Endothelial cell of umbilical vein (primary cell): Measurements from ENCODE around the gene KLF15. TPM values are rescaled to one million over a fixed set of nuclear protein-coding genes. Genes with fewer than 3 reads are reported as not detected.

Experiments used
- BruUV-seq: library from RNA; stranded (reverse); fragments of 400-500 nt; replicated peaks from 2 replicates; lab custom pipeline; 2021; lab: Mats Ljungman, UMichigan
- CTCF ChIA-PET: fragments of 300-600, 350-600 bp; sonication (Branson Sonifier 250); formaldehyde crosslinking; loops from one replicate; lab custom pipeline; 2021; ENCODE audit warnings: antibody characterized with exemption, inconsistent platforms; lab: Charles Lee
- POLR2A ChIA-PET: fragments of 300-600, 350-600 bp; sonication (Branson Sonifier 250); formaldehyde crosslinking; loops from one replicate; lab custom pipeline; 2021; ENCODE audit warnings: antibody characterized with exemption, inconsistent platforms; lab: Charles Lee
- DNase-seq: peaks from one replicate; pipeline ENCODE4 v3.0.0-alpha.2; 2011; ENCODE audit warnings: low read depth, low spot score
- FAIRE-seq: peaks from 2 replicates; lab custom pipeline; 2011; peaks lifted over from hg19 to GRCh38; lab: Jason Lieb, UNC
- H2AFZ ChIP-seq: 2 replicates; pipeline ENCODE4 v1.6.0; 2012; ENCODE audit warnings: low read depth, low read length, control low read depth, inconsistent platforms
- H3K27ac ChIP-seq: 2 replicates; pipeline ENCODE4 v1.5.1; 2011; ENCODE audit warnings: low read depth, mild to moderate bottlenecking, control low read depth, low read length, moderate library complexity; ENCODE audit not compliant: insufficient read depth
- H3K27me3 ChIP-seq, 2 experiments: 2 replicates each; pipeline versions ENCODE4 v1.6.0 to v1.6.1; 2011; ENCODE audit warnings: low read length in 2 of 2, mixed read lengths in 1 of 2; ENCODE audit not compliant: control insufficient read depth in 2 of 2, insufficient read depth in 2 of 2
- H3K36me3 ChIP-seq, 2 experiments: 2 replicates in 1 of 2; 3 replicates in 1 of 2; pipeline ENCODE4 v1.5.1; 2011; ENCODE audit warnings: low read length in 2 of 2, mild to moderate bottlenecking in 1 of 2, moderate library complexity in 1 of 2; ENCODE audit not compliant: control insufficient read depth in 2 of 2, insufficient read depth in 2 of 2; ENCODE audit errors: extremely low read depth in 1 of 2
- H3K4me1 ChIP-seq: 3 replicates; pipeline ENCODE4 v1.5.1; 2011; ENCODE audit warnings: mild to moderate bottlenecking, low read length; ENCODE audit not compliant: control insufficient read depth, insufficient read depth; ENCODE audit errors: extremely low read depth
- H3K4me2 ChIP-seq: 2 replicates; pipeline ENCODE4 v1.6.1; 2011; ENCODE audit warnings: low read length, control low read depth, mixed read lengths; ENCODE audit not compliant: insufficient read depth
- H3K4me3 ChIP-seq, 3 experiments: fragments of 200-600 bp in 1 of 3; sonication (generic), shearing (Covaris generic) in 1 of 3; replicated peaks in 1 of 3; 2 replicates each; pipeline ENCODE4 v1.5.1; 2011 to 2016; ENCODE audit warnings: control low read depth in 3 of 3, low read length in 3 of 3, mild to moderate bottlenecking in 2 of 3, inconsistent platforms in 1 of 3, low read depth in 1 of 3, moderate library complexity in 1 of 3; ENCODE audit not compliant: insufficient read depth in 1 of 3
- H3K79me2 ChIP-seq: 2 replicates; pipeline ENCODE4 v1.6.0; 2012; ENCODE audit warnings: low read length, inconsistent platforms; ENCODE audit not compliant: control insufficient read depth, insufficient read depth
- H3K9ac ChIP-seq: replicated peaks from 2 replicates; pipeline ENCODE3; 2011; ENCODE audit warnings: low read length, control low read depth; ENCODE audit not compliant: insufficient read depth; ENCODE audit errors: extremely low read depth
- H3K9me1 ChIP-seq: replicated peaks from 3 replicates; pipeline ENCODE4 v1.6.0; 2011; ENCODE audit warnings: mild to moderate bottlenecking, low read length; ENCODE audit not compliant: control insufficient read depth, insufficient read depth; ENCODE audit errors: extremely low read depth
- H3K9me3 ChIP-seq: replicated peaks from 2 replicates; pipeline ENCODE4 v1.5.1; 2012; ENCODE audit warnings: low read length, inconsistent platforms; ENCODE audit not compliant: control insufficient read depth, insufficient read depth
- H4K20me1 ChIP-seq: replicated peaks from 2 replicates; pipeline ENCODE3; 2011; ENCODE audit warnings: mild to moderate bottlenecking, low read length; ENCODE audit not compliant: control insufficient read depth, insufficient read depth; ENCODE audit errors: extremely low read depth
- CTCF ChIP-seq, 2 donors: IDR thresholded peaks; 1 replicate in 1 of 2; 2 replicates in 1 of 2; pipeline ENCODE4 v1.5.1; 2011; ENCODE audit warnings: low read length in 2 of 2, mild to moderate bottlenecking in 2 of 2, moderate library complexity in 2 of 2, control low read depth in 1 of 2, inconsistent platforms in 1 of 2, low read depth in 1 of 2; ENCODE audit not compliant: insufficient read depth in 1 of 2; ENCODE audit errors: extremely low read depth in 1 of 2
- EZH2 ChIP-seq: IDR thresholded peaks from 2 replicates; pipeline ENCODE4 v1.6.1; 2012; ENCODE audit warnings: borderline replicate concordance, low read depth, mild to moderate bottlenecking, moderate library complexity, low read length, inconsistent platforms; ENCODE audit not compliant: severe bottlenecking
- FOS ChIP-seq: IDR thresholded peaks from 2 replicates; pipeline ENCODE4 v1.6.1; 2011; ENCODE audit warnings: mild to moderate bottlenecking, low read length, moderate library complexity, borderline replicate concordance; ENCODE audit not compliant: insufficient read depth
- GATA2 ChIP-seq: IDR thresholded peaks from 2 replicates; pipeline ENCODE4 v1.7.0; 2011; ENCODE audit warnings: low read depth, mild to moderate bottlenecking, moderate library complexity, mixed read lengths, low read length; ENCODE audit not compliant: insufficient read length, insufficient read depth
- JUN ChIP-seq: IDR thresholded peaks from 2 replicates; pipeline ENCODE4 v1.6.1; 2011; ENCODE audit warnings: borderline replicate concordance, low read depth; ENCODE audit not compliant: insufficient read length, insufficient read depth
- MAX ChIP-seq: IDR thresholded peaks from 2 replicates; pipeline ENCODE4 v1.6.1; 2011; ENCODE audit not compliant: insufficient read depth, insufficient read length
- MYC ChIP-seq: IDR thresholded peaks from one replicate; pipeline ENCODE4 v1.6.1; 2011; ENCODE audit warnings: mild to moderate bottlenecking, low read depth, low read length
- POLR2A ChIP-seq: IDR thresholded peaks from 2 replicates; pipeline ENCODE4 v1.6.1; 2012; ENCODE audit warnings: low read depth, mild to moderate bottlenecking, control low read depth, low read length
- POLR2AphosphoS5 ChIP-seq: IDR thresholded peaks from 2 replicates; pipeline ENCODE4 v1.6.1; 2012; ENCODE audit warnings: low read depth, mild to moderate bottlenecking, control low read depth, low read length, moderate library complexity; ENCODE audit not compliant: insufficient read depth
- dilution Hi-C: fragments of 300-500 bp; cut with MboI; formaldehyde crosslinking; loops from one replicate; pipeline ENCODE4 v1.15.0; 2019; ENCODE audit warnings: low sequenced_read_pairs; ENCODE audit not compliant: extremely low pct_ligation_motif_present
- intact Hi-C: fragments of 100-400 bp; cut with micrococcal nuclease; formaldehyde crosslinking; loops from one replicate; pipeline ENCODE4 v1.10.0; 2022
- polyA plus RNA-seq, 4 experiments: library from polyadenylated mRNA; depleted of rRNA in 3 of 4; stranded (reverse) in 3 of 4; unstranded in 1 of 4; fragments of >200 nt; gene quantifications; 2 replicates each; pipeline versions ENCODE4 v1.2.1 to v1.2.3, GENCODE V29; 2011 to 2012; ENCODE audit warnings: missing spikeins in 1 of 4
- total RNA-seq: library from RNA; stranded (reverse); gene quantifications from 2 replicates; pipeline ENCODE4 v1.2.3, GENCODE V29; 2021

The KLF15 gene
- total and polyA plus RNA-seq, 2 donors (not counting 3 experiments of a cell fraction or from before 2014, with no cell fraction given) = 2.2 to 3.0 TPM

GRCh38 chr3:126309165-126309564 lies 48.0 kb downstream of the KLF15 start:
- no peak for FAIRE-seq
- intact Hi-C loops = no loop called here

More at GRCh38 chr3:126309165-126309564, 48.0 kb downstream of the KLF15 start:
- TF ChIP-seq JUN (no peak), POLR2A (no peak), FOS (no peak), MAX (no peak), EZH2 (no peak), POLR2AphosphoS5 (no peak), CTCF (IDR thresholded peaks at IDR 0.05; ENCODE audit: extremely low read depth in 1 of 2, insufficient read depth in 1 of 2, low read depth in 1 of 2, low read length in 2 of 2) (no peak), MYC (no peak), GATA2 (no peak)
- Histone ChIP-seq H3K9ac (no peak overlapping the region), H3K4me3 (no peak overlapping the region), H3K36me3 (no peaks in the 10 kb centered on the region), H3K4me2 (no peak overlapping the region), H3K4me1 (no peaks in the 10 kb centered on the region), H4K20me1 (no peaks in the 10 kb centered on the region), H3K9me1 (no peaks in the 10 kb centered on the region), H3K9me3 (no peaks in the 10 kb centered on the region), H2AFZ (no peak overlapping the region), H3K27me3 (peaks cover 2 to 4% of the 10 kb centered on the region in 2 experiments), H3K79me2 (no peaks in the 10 kb centered on the region), H3K27ac (no peak overlapping the region)
- dilution Hi-C loops = no loop called here
- DNase-seq = no peak
- ChIA-PET POLR2A (no interaction called here), CTCF (interaction anchor here (0.9 kb wide), 1 partner anchor 37 kb away, joined by 3 read pairs; no protein-coding TSS in a partner anchor)
- no TSS peak for BruUV-seq
